Stimulated activated CD8-positive, alpha-beta memory T cell treated with anti-CD3 and anti-CD28 coated beads, Interleukin-15, amount 100 ng/mL, for 4 hours (primary cell): Measurements from ENCODE around the gene PLEKHA3.
"Not testable (repeated sequence)": the region's sequence is repeated elsewhere in the genome, so short reads cannot be mapped to it uniquely, and the experiment has no call there.

Experiments used
- DNase-seq, 2 donors: peaks; one replicate each; pipeline ENCODE4 v3.0.0-alpha.2; 2020; ENCODE audit warnings: low read depth in 2 of 2

Gene PLEKHA3

GRCh38 chr2:178522950-178523595 is 42.8 kb downstream of the PLEKHA3 start:
- peak; percentile 67 to 71 for DNase-seq

- no peak for DNase-seq
Measured at GRCh38 chr2:178523596-178524134, 43.4 kb downstream of the PLEKHA3 start.

DNA sequence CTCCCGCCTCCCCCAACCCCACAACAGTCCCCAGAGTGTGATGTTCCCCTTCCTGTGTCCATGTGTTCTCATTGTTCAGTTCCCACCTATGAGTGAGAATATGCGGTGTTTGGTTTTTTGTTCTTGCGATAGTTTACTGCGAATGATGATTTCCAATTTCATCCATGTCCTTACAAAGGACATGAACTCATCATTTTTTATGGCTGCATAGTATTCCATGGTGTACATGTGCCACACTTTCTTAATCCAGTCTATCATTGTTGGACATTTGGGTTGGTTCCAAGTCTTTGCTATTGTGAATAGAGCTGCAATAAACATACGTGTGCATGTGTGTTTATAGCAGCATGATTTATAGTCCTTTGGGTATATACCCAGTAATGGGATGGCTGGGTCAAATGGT is 44.8 kb downstream of the PLEKHA3 start:
- DNase-seq: not testable (repeated sequence)

- DNase-seq: not testable (repeated sequence)
Measured at GRCh38 chr2:178525460-178525859, 45.2 kb downstream of the PLEKHA3 start.

DNA sequence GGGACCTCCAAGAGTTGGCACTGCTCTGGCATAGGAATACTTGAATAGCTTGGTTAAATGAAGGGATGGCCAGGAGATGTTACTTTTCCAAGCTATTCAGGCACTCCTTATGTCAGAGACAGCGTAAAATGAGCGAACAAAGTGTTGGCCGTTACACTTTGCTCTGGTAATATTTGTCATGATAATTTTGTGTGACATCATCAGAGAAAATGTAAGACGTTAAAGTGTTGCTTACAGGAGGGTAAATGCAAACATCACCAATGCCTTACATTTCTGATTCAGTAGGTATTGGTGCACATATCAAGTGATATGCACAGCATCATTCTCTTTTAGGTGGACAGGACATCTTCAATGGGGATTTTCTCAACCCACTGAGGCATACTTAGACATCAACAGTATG is 46.0 kb downstream of the PLEKHA3 start:
- DNase-seq: no peak

DNA sequence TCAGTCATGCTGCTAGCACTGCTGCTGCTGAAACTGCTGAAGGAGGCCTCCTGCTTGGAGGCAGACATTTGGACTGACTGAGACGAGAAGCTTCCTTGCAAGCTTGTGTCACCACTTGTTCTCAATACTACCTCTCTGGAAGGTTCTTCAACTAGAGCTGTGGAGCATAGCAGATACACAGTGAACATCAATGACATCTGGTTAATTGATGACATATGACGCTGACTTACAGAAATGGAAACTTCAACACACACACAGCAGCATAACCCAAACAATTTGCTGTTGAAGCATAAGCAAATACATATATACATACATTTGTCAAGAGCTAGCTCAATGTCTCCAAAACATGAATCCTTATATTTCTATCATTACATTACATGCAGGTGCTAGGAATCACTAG is 47.3 kb downstream of the PLEKHA3 start:
- DNase-seq: no peak

- no peak for DNase-seq
Measured at GRCh38 chr2:178528647-178529046, 48.4 kb downstream of the PLEKHA3 start.

- no peak for DNase-seq
Measured at GRCh38 chr2:178529194-178529593, 48.9 kb downstream of the PLEKHA3 start.

GRCh38 chr2:178530131-178530530 is 49.9 kb downstream of the PLEKHA3 start:
- no peak for DNase-seq

DNA sequence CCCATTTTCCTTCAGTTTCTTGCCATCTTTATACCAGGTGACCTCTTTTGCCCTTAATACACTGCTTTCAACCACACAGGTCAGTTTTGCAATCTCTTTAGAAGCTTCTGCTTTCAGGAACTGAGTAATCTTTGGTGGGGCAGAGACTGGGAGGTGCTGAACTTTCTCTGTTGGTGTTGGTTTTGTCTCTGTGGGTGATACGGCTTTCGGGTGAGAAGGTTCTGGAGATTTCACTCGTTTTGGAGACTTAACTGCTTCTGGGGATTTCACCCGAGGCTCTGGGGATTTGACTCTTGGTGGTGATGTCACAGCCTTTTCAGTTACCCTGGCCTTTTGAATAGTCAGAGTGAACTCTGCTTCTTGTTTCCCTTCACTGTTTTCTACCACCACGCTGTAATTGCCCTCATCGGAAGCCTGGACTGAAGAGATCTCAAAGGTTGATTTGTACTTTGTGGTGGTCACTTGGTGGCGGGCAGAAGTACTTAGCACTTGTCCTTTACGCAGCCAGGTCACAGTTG is 50.4 kb downstream of the PLEKHA3 start:
- DNase-seq: no peak

GRCh38 chr2:178531168-178531567 is 50.9 kb downstream of the PLEKHA3 start:
- DNase-seq: no peak

GRCh38 chr2:178536037-178536436 is 55.8 kb downstream of the PLEKHA3 start:
- DNase-seq: no peak

DNA sequence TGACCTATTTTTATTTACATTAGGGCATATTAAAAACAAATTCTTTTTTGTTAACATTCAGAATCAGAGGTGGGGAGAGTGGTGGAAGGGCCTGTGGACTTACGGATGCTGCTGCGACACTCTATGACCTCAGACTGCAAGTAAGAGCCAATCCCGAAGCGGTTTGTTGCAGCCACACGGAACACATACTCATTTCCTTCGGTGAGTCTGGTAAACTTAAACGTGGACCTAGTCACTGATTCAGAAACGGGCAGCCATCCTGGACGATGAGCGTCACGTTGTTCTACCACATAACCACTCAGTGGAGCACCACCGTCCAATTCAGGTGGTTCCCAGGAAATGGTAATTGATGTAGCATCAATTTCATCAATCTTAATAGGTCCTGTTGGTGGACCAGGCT is 61.9 kb downstream of the PLEKHA3 start:
- DNase-seq: no peak

DNA sequence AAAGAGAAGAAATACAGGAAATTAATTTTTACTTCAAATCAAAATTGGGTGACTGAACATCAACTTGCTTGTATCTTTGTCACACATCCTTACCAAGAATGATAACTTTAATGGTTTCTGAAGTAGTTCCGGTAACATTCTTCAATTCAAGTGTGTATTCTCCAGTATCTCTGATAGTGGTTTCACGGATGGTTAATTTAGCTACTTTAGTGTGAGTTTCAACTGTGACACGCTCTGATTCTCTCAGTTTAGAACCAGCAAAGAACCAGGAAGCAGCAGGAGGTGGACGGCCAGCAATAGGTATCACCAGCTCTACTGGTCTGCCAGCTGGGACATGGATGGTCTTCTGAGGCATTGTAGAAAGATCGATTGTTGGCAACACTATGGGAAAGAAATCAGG is 62.3 kb downstream of the PLEKHA3 start:
- DNase-seq: no peak

DNA sequence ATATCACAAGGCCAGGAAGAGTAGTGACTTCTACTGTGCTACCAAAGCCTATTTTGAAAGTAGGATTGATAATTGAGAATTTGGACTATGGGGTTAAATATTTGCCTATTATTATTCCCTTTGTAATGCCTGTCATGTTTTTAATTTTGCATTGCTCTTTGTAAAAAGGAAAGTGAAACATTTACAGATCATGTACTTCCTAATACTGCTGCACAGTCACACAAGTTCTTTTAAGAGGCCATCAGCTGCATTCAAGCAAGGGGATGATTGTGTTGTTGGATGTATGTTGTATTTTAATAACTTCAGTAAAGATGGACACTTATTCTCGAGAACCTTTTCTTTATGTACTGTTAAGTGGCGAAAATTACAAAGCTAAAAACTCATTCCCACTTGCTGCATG is 70.1 kb downstream of the PLEKHA3 start:
- DNase-seq: no peak

GRCh38 chr2:178553047-178553446 is 72.8 kb downstream of the PLEKHA3 start:
- DNase-seq: no peak
